Skin epidermis (tissue), 12 donors: ENCODE measurements around the gene VGLL4.
"Not testable (repeated sequence)": the region's sequence is repeated elsewhere in the genome, so short reads cannot be mapped to it uniquely, and the experiment has no call there.

Source experiments
- H3K27ac ChIP-seq, 21 experiments: fragments of 200-600 bp; sonication (generic) in 11 of 21; one replicate each; pipeline ENCODE4 v1.5.0; 2020; ENCODE audit warnings: mild to moderate bottlenecking in 3 of 21, inconsistent platforms in 2 of 21, moderate library complexity in 2 of 21
- H3K4me3 ChIP-seq, 7 experiments: fragments of 200-600 bp; sonication (generic) in 2 of 7; one replicate each; pipeline ENCODE4 v1.5.0; 2020; ENCODE audit warnings: inconsistent platforms in 2 of 7, mild to moderate bottlenecking in 2 of 7, moderate library complexity in 1 of 7

The VGLL4 gene

GRCh38 chr3:11529281-11529680 lies 114.4 kb downstream of the VGLL4 start:
- Histone ChIP-seq H3K4me3 (no peak overlapping the region), H3K27ac (peak overlapping the region in 9 of 21 experiments; percentile 4 to 74 (median 58))

GRCh38 chr3:11526121-11526520 lies 117.6 kb downstream of the VGLL4 start:
- not testable (repeated sequence) for H3K4me3 ChIP-seq, H3K27ac ChIP-seq

GRCh38 chr3:11523572-11524101 lies 120.1 kb downstream of the VGLL4 start:
- Histone ChIP-seq H3K27ac (peak overlapping the region in 8 of 21 experiments; percentile 1 to 67 (median 18)), H3K4me3 (no peak overlapping the region)

- Histone ChIP-seq H3K4me3 (no peak overlapping the region), H3K27ac (peak overlapping the region in 7 of 21 experiments; percentile 1 to 67 (median 22))
These were observed 120.7 kb downstream of the VGLL4 start for GRCh38 chr3:11522953-11523571.

GRCh38 chr3:11522398-11522715 lies 121.4 kb downstream of the VGLL4 start:
- Histone ChIP-seq H3K27ac (no peak overlapping the region), H3K4me3 (no peak overlapping the region)

GRCh38 chr3:11521167-11521566 lies 122.5 kb downstream of the VGLL4 start:
- H3K4me3 ChIP-seq, result no peak overlapping the region
- no peak overlapping the region for H3K27ac ChIP-seq

- Histone ChIP-seq H3K4me3 (no peak overlapping the region), H3K27ac (no peak overlapping the region)
These were observed 126.1 kb downstream of the VGLL4 start for GRCh38 chr3:11517601-11518000.

GRCh38 chr3:11514191-11514821 lies 129.4 kb downstream of the VGLL4 start:
- Histone ChIP-seq H3K4me3 (no peak overlapping the region), H3K27ac (peak overlapping the region in 14 of 21 experiments; percentile 23 to 77 (median 60))

- no peak overlapping the region for H3K4me3 ChIP-seq
- H3K27ac ChIP-seq, result peak overlapping the region in 18 of 21 experiments; percentile 17 to 77 (median 62)
These were observed 129.9 kb downstream of the VGLL4 start for GRCh38 chr3:11513817-11514135.

- peak overlapping the region in 18 of 21 experiments; percentile 17 to 77 (median 62) for H3K27ac ChIP-seq
- H3K4me3 ChIP-seq, result not testable (repeated sequence)
These were observed 130.4 kb downstream of the VGLL4 start for GRCh38 chr3:11513125-11513816.

GRCh38 chr3:11511606-11512005 lies 132.1 kb downstream of the VGLL4 start:
- not testable (repeated sequence) for H3K27ac ChIP-seq, H3K4me3 ChIP-seq

- Histone ChIP-seq H3K4me3 (no peak overlapping the region), H3K27ac (peak overlapping the region in 4 of 21 experiments; percentile 15 to 72 (median 33))
These were observed 133.4 kb downstream of the VGLL4 start for GRCh38 chr3:11510356-11510755.

GRCh38 chr3:11510001-11510340 lies 133.7 kb downstream of the VGLL4 start:
- no peak overlapping the region for H3K4me3 ChIP-seq
- H3K27ac ChIP-seq, result peak overlapping the region in 8 of 21 experiments; percentile 7 to 77 (median 30)

- H3K27ac ChIP-seq, result peak overlapping the region in 11 of 21 experiments; percentile 15 to 77 (median 48)
- H3K4me3 ChIP-seq, result no peak overlapping the region
These were observed 134.3 kb downstream of the VGLL4 start for GRCh38 chr3:11509173-11510000.

- H3K4me3 ChIP-seq, result no peak overlapping the region
- H3K27ac ChIP-seq, result peak overlapping the region in 15 of 21 experiments; percentile 11 to 77 (median 48)
These were observed 135.2 kb downstream of the VGLL4 start for GRCh38 chr3:11508346-11509172.

GRCh38 chr3:11507719-11508118 lies 136.0 kb downstream of the VGLL4 start:
- Histone ChIP-seq H3K27ac (peak overlapping the region in 5 of 21 experiments; percentile 25 to 77 (median 72)), H3K4me3 (no peak overlapping the region)
